MCF 10A (cell line): ENCODE data around the gene PTP4A2. TPM values are rescaled to one million over a fixed set of nuclear protein-coding genes. Genes with fewer than 3 reads are reported as not detected.
A peak's percentile ranks its signal among the peaks of the same experiment; 100 is the strongest.

Experiments
- BruUV-seq: library from RNA; stranded (reverse); fragments of 400-500 nt; replicated peaks from 2 replicates; lab custom pipeline; 2021; lab: Mats Ljungman, UMichigan
- CTCF ChIA-PET: fragments of 300-600 bp; sonication (Branson Sonifier 250); formaldehyde crosslinking; extraction: SDS; loops from one replicate; lab custom pipeline; 2021; ENCODE audit warnings: antibody characterized with exemption, inconsistent platforms; lab: Yijun Ruan, JAX
- POLR2A ChIA-PET: fragments of 300-600, 350-650 bp; sonication (Branson Sonifier 250); formaldehyde crosslinking; extraction: SDS; loops from one replicate; lab custom pipeline; 2020; ENCODE audit warnings: antibody characterized with exemption, inconsistent platforms; lab: Yijun Ruan, JAX
- DNase-seq: peaks from one replicate; pipeline ENCODE4 v3.0.0-alpha.2; 2018; ENCODE audit not compliant: unreplicated experiment
- H3K27ac Mint-ChIP-seq: one replicate; pipeline ENCODE4 v1.8.0; 2022; ENCODE audit warnings: mild to moderate bottlenecking, low read depth, mixed read lengths; ENCODE audit not compliant: unreplicated experiment
- H3K27me3 Mint-ChIP-seq: one replicate; pipeline ENCODE4 v1.8.0; 2022; ENCODE audit warnings: mixed read lengths; ENCODE audit not compliant: insufficient read depth, unreplicated experiment
- H3K36me3 Mint-ChIP-seq: one replicate; pipeline ENCODE4 v1.8.0; 2022; ENCODE audit warnings: mild to moderate bottlenecking, moderate library complexity, mixed read lengths; ENCODE audit not compliant: insufficient read depth, unreplicated experiment
- H3K4me1 Mint-ChIP-seq: one replicate; pipeline ENCODE4 v1.8.0; 2022; ENCODE audit warnings: mixed read lengths; ENCODE audit not compliant: insufficient read depth, unreplicated experiment
- H3K4me3 Mint-ChIP-seq: one replicate; pipeline ENCODE4 v1.8.0; 2022; ENCODE audit warnings: mild to moderate bottlenecking, moderate library complexity, mixed read lengths; ENCODE audit not compliant: unreplicated experiment
- H3K9me3 Mint-ChIP-seq: one replicate; pipeline ENCODE4 v1.8.0; 2022; ENCODE audit warnings: mixed read lengths; ENCODE audit not compliant: unreplicated experiment
- intact Hi-C: fragments of 100-400 bp; cut with micrococcal nuclease; formaldehyde crosslinking; loops from 2 replicates; pipeline ENCODE4 v1.14.1; 2022
- total RNA-seq: library from RNA; stranded (reverse); gene quantifications from 2 replicates; pipeline ENCODE4 v1.2.3, GENCODE V29; 2022
- TF ChIP-seq, protein P1 (sequence below): fragments of 200-600 bp; IDR thresholded peaks from one replicate; pipeline ENCODE4 v1.8.0; 2022; ENCODE audit warnings: antibody characterized with exemption, mild to moderate bottlenecking; ENCODE audit not compliant: unreplicated experiment

Gene PTP4A2
- total RNA-seq, 1 experiment from 2014 or later = 220 TPM

DNA sequence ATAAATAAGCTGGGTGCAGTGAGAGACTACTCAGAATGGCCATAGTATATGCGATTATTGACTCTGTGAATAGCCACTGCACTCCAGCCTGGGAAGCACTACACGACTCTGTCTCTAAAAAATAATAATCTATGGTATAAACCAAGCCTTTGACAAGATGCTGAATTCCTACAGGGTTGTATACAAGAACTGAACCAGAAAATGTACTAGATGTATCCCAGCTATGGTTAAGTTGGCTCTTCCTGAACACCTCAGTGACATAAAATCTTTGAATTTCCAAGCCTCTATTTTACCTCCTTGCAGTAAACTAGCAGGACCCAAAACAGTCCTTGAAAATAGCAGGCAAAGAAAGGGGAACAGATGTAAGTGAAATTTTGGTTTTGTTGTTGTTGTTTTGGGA, 32.5 kb downstream of the PTP4A2 start:
- Mint-ChIP-seq H3K4me3 (no peak overlapping the region), H3K9me3 (no peaks in the 10 kb centered on the region), H3K36me3 (peaks cover 66% of the 10 kb centered on the region), H3K27ac (peak overlapping the region; percentile 51), H3K4me1 (peaks cover 7% of the 10 kb centered on the region), H3K27me3 (no peaks in the 10 kb centered on the region)
- ChIA-PET CTCF (interaction anchor here (0.6 to 1.0 kb wide), 3 partner anchors 36 to 59 kb away, joined by 3 read pairs; no protein-coding TSS in a partner anchor), POLR2A (interaction anchor here (0.6 to 4.7 kb wide), 8 partner anchors 8 to 108 kb away, joined by 3 to 30 read pairs (median 5); partner anchors contain the start of gene PTP4A2)
- TF ChIP-seq, protein P1, sequence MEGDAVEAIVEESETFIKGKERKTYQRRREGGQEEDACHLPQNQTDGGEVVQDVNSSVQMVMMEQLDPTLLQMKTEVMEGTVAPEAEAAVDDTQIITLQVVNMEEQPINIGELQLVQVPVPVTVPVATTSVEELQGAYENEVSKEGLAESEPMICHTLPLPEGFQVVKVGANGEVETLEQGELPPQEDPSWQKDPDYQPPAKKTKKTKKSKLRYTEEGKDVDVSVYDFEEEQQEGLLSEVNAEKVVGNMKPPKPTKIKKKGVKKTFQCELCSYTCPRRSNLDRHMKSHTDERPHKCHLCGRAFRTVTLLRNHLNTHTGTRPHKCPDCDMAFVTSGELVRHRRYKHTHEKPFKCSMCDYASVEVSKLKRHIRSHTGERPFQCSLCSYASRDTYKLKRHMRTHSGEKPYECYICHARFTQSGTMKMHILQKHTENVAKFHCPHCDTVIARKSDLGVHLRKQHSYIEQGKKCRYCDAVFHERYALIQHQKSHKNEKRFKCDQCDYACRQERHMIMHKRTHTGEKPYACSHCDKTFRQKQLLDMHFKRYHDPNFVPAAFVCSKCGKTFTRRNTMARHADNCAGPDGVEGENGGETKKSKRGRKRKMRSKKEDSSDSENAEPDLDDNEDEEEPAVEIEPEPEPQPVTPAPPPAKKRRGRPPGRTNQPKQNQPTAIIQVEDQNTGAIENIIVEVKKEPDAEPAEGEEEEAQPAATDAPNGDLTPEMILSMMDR = no peak
- DNase-seq = no peak
- no TSS peak for BruUV-seq
- intact Hi-C loops = no loop called here

- TSS peak; percentile 0 for BruUV-seq
- Mint-ChIP-seq H3K9me3 (no peaks in the 10 kb centered on the region), H3K27ac (no peak overlapping the region), H3K4me3 (no peak overlapping the region), H3K36me3 (peaks cover 65% of the 10 kb centered on the region), H3K27me3 (no peaks in the 10 kb centered on the region), H3K4me1 (peaks cover 7% of the 10 kb centered on the region)
- TF ChIP-seq, protein P1 = no peak
- ChIA-PET POLR2A (interaction anchor here (0.6 to 4.7 kb wide), 10 partner anchors 9 to 100 kb away, joined by 3 to 30 read pairs (median 5); partner anchors contain the start of gene PTP4A2), CTCF (interaction anchor here (0.6 to 1.0 kb wide), 5 partner anchors 35 to 99 kb away, joined by 3 read pairs; no protein-coding TSS in a partner anchor)
- intact Hi-C loops = no loop called here
- DNase-seq = no peak
These were observed 33.1 kb downstream of the PTP4A2 start for GRCh38 chr1:31905093-31905509.

GRCh38 chr1:31904339-31905092, 33.7 kb downstream of the PTP4A2 start:
- Mint-ChIP-seq H3K9me3 (no peaks in the 10 kb centered on the region), H3K4me3 (no peak overlapping the region), H3K4me1 (peaks cover 7% of the 10 kb centered on the region), H3K36me3 (peaks cover 59% of the 10 kb centered on the region), H3K27ac (no peak overlapping the region), H3K27me3 (no peaks in the 10 kb centered on the region)
- peak; percentile 74 for DNase-seq
- CTCF ChIA-PET = interaction anchor here (0.7 to 0.9 kb wide), 3 partner anchors 31 to 100 kb away, joined by 3 read pairs; no protein-coding TSS in a partner anchor
- TF ChIP-seq, protein P1 = no peak
- POLR2A ChIA-PET = interaction anchor here (0.6 to 4.7 kb wide), 13 partner anchors 9 to 234 kb away, joined by 3 to 30 read pairs (median 5); partner anchors contain the start of gene PTP4A2
- intact Hi-C loops = no loop called here
- no TSS peak for BruUV-seq

DNA sequence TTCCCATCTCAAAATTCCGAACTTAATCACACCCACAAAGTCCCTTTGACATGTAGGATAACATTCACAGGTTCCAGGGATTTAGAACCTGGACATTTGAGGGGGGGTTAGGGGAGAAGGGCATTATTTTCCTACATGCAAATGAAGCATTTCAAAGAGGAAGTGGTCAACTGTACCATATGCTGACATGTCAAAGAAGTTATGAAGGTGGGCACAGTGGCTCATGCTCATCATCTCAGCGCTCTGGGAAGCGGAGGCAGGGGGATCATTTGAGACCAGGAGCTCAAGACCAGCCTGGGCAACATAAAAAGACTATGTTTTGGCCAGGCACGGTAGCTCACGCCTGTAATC, 35.7 kb downstream of the PTP4A2 start:
- Mint-ChIP-seq H3K9me3 (no peaks in the 10 kb centered on the region), H3K4me1 (peaks cover 13% of the 10 kb centered on the region), H3K4me3 (no peak overlapping the region), H3K27me3 (no peaks in the 10 kb centered on the region), H3K27ac (peak overlapping the region; percentile 16), H3K36me3 (peaks cover 39% of the 10 kb centered on the region)
- ChIA-PET CTCF (no interaction called here), POLR2A (interaction anchor here (0.6 to 4.7 kb wide), 8 partner anchors 9 to 111 kb away, joined by 3 to 30 read pairs (median 3); partner anchors contain the start of gene KHDRBS1)
- intact Hi-C loops = no loop called here
- BruUV-seq = no TSS peak
- TF ChIP-seq, protein P1 = no peak
- no peak for DNase-seq
